Measurements from ENCODE around the gene FAM174A.
A peak's percentile ranks its signal among the peaks of the same experiment; 100 is the strongest.

Gene FAM174A

GRCh38 chr5:100535060-100536005, at the start of gene FAM174A:
Gene FAM174A, plus strand, starts transcription at chr5:100535374. Its CDS starts 157 bp downstream, at chr5:100535531.
- DNase-seq (ENCODE audit: low read depth in 2 of 2) = peak; percentile 80 to 87

GRCh38 chr5:100493996-100494395, 41.2 kb upstream of the FAM174A start:
- DNase-seq (ENCODE audit: low read depth in 2 of 2) = no peak

GRCh38 chr5:100496296-100496695, 38.9 kb upstream of the FAM174A start:
- DNase-seq (ENCODE audit: low read depth in 2 of 2) = no peak

- no peak for DNase-seq (ENCODE audit: low read depth in 2 of 2)
Measured at GRCh38 chr5:100502684-100503083, 32.5 kb upstream of the FAM174A start.

GRCh38 chr5:100505984-100506670, 29.0 kb upstream of the FAM174A start:
- no peak for DNase-seq (ENCODE audit: low read depth in 2 of 2)

GRCh38 chr5:100516285-100516684, 18.9 kb upstream of the FAM174A start:
- DNase-seq (ENCODE audit: low read depth in 2 of 2) = no peak

GRCh38 chr5:100517301-100517974, 17.7 kb upstream of the FAM174A start:
- no peak for DNase-seq (ENCODE audit: low read depth in 2 of 2)

GRCh38 chr5:100518377-100518776, 16.8 kb upstream of the FAM174A start:
- DNase-seq (ENCODE audit: low read depth in 2 of 2) = no peak

GRCh38 chr5:100519075-100519474, 16.1 kb upstream of the FAM174A start:
- no peak for DNase-seq (ENCODE audit: low read depth in 2 of 2)

- no peak for DNase-seq (ENCODE audit: low read depth in 2 of 2)
Measured at GRCh38 chr5:100520348-100520747, 14.8 kb upstream of the FAM174A start.

GRCh38 chr5:100537946-100538345, 2.8 kb downstream of the FAM174A start:
- no peak for DNase-seq (ENCODE audit: low read depth in 2 of 2)

- DNase-seq (ENCODE audit: low read depth in 2 of 2) = no peak
Measured at GRCh38 chr5:100539519-100539918, 4.3 kb downstream of the FAM174A start.

- DNase-seq (ENCODE audit: low read depth in 2 of 2) = no peak
Measured at GRCh38 chr5:100542086-100542485, 6.9 kb downstream of the FAM174A start.

GRCh38 chr5:100546001-100546400, 10.8 kb downstream of the FAM174A start:
- DNase-seq (ENCODE audit: low read depth in 2 of 2) = no peak

- DNase-seq (ENCODE audit: low read depth in 2 of 2) = no peak
Measured at GRCh38 chr5:100550531-100551051, 15.4 kb downstream of the FAM174A start.

GRCh38 chr5:100551183-100551582, 16.0 kb downstream of the FAM174A start:
- no peak for DNase-seq (ENCODE audit: low read depth in 2 of 2)

- DNase-seq (ENCODE audit: low read depth in 2 of 2) = no peak
Measured at GRCh38 chr5:100553209-100553608, 18.0 kb downstream of the FAM174A start.

GRCh38 chr5:100560860-100561259, 25.7 kb downstream of the FAM174A start:
- DNase-seq (ENCODE audit: low read depth in 2 of 2) = no peak

- DNase-seq (ENCODE audit: low read depth in 2 of 2) = no peak
Measured at GRCh38 chr5:100562821-100563220, 27.6 kb downstream of the FAM174A start.

- DNase-seq (ENCODE audit: low read depth in 2 of 2) = no peak
Measured at GRCh38 chr5:100566382-100567141, 31.4 kb downstream of the FAM174A start.

- DNase-seq (ENCODE audit: low read depth in 2 of 2) = no peak
Measured at GRCh38 chr5:100574716-100575115, 39.5 kb downstream of the FAM174A start.
